ENCODE results near the gene SSUH2.

DNA sequence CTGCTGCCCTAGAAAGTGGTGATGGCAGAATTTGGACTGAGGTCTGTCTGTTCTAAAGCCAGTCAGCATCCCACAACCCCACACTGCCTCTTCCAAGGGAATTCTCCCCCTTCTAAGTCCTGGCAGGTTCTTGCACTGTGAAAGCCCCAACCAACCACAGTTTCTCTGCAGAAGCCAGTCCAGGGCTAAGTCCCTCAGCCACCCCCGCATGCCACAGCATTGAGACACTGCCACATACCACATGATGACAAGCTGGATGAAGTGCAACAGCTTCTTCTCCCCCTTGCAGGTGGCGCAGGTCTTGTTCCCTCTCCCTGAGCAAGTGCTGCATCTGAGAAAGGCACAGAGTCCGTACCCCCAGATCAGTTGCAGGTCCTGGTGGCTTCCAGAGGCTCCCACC lies 18.6 kb downstream of the SSUH2 start:
- TF ChIP-seq, protein P1, sequence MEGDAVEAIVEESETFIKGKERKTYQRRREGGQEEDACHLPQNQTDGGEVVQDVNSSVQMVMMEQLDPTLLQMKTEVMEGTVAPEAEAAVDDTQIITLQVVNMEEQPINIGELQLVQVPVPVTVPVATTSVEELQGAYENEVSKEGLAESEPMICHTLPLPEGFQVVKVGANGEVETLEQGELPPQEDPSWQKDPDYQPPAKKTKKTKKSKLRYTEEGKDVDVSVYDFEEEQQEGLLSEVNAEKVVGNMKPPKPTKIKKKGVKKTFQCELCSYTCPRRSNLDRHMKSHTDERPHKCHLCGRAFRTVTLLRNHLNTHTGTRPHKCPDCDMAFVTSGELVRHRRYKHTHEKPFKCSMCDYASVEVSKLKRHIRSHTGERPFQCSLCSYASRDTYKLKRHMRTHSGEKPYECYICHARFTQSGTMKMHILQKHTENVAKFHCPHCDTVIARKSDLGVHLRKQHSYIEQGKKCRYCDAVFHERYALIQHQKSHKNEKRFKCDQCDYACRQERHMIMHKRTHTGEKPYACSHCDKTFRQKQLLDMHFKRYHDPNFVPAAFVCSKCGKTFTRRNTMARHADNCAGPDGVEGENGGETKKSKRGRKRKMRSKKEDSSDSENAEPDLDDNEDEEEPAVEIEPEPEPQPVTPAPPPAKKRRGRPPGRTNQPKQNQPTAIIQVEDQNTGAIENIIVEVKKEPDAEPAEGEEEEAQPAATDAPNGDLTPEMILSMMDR (IDR thresholded peaks at IDR 0.05): no peak
- no peak for TF ChIP-seq POLR2A (IDR thresholded peaks at IDR 0.05)

Data from uterus (tissue), 2 donors.